Gastroesophageal sphincter (tissue), 4 donors: ENCODE data around the gene PLPP2. TPM values are rescaled to one million over a fixed set of nuclear protein-coding genes. Genes with fewer than 3 reads are reported as not detected.
A peak's percentile ranks its signal among the peaks of the same experiment; 100 is the strongest.

Experiments used
- ATAC-seq: fragments of 150-250 bp; one replicate; pipeline ENCODE4 v1.9.1; 2016; ENCODE audit warnings: mild to moderate bottlenecking, moderate library complexity
- H3K27ac ChIP-seq, 4 donors: fragments of 200-600 bp; sonication (generic) in 3 of 4; 1 replicate in 3 of 4; 2 replicates in 1 of 4; pipeline ENCODE4 v1.5.1; 2016 to 2019
- H3K27me3 ChIP-seq: fragments of 200-600 bp; sonication (generic); one replicate; pipeline ENCODE4 v1.5.1; 2019
- H3K36me3 ChIP-seq, 2 donors: fragments of 200-600 bp; sonication (generic); one replicate each; pipeline ENCODE4 v1.5.1; 2019; ENCODE audit warnings: control low read depth in 1 of 2
- H3K4me1 ChIP-seq, 3 donors: fragments of 200-600 bp; sonication (generic); 1 replicate in 2 of 3; 2 replicates in 1 of 3; pipeline ENCODE4 v1.5.1; 2016 to 2019; ENCODE audit warnings: control low read depth in 2 of 3
- H3K4me3 ChIP-seq, 2 donors: fragments of 200-600 bp; sonication (generic); one replicate each; pipeline ENCODE4 v1.5.1; 2019; ENCODE audit warnings: mild to moderate bottlenecking in 1 of 2, moderate library complexity in 1 of 2
- H3K9me3 ChIP-seq, 3 donors: fragments of 200-600 bp; sonication (generic); one replicate each; pipeline ENCODE4 v1.5.1; 2017 to 2019; ENCODE audit warnings: control low read depth in 2 of 3
- CTCF ChIP-seq, 4 experiments: fragments of 200-600 bp in 2 of 4; fragments of 450-650 bp in 2 of 4; sonication (generic) in 1 of 4; IDR thresholded peaks; one replicate each; pipeline ENCODE4 v1.5.1; 2017 to 2019; ENCODE audit warnings: antibody characterized with exemption in 4 of 4, mild to moderate bottlenecking in 2 of 4, moderate library complexity in 2 of 4
- EP300 ChIP-seq: sonication (generic); formaldehyde crosslinking; IDR thresholded peaks from one replicate; pipeline ENCODE4 v1.6.1; 2017; ENCODE audit warnings: antibody characterized with exemption, mild to moderate bottlenecking
- POLR2A ChIP-seq, 2 donors: fragments of 450-650 bp; IDR thresholded peaks; one replicate each; pipeline ENCODE4 v1.6.1; 2017; ENCODE audit warnings: antibody characterized with exemption in 2 of 2, mild to moderate bottlenecking in 2 of 2, moderate library complexity in 1 of 2
- POLR2AphosphoS5 ChIP-seq: sonication (generic); formaldehyde crosslinking; IDR thresholded peaks from one replicate; pipeline ENCODE4 v1.6.1; 2017; ENCODE audit warnings: antibody characterized with exemption
- WGBS, 2 donors: methylation state at CpG; one replicate each; pipeline ENCODE4 v1.1.5; 2018; ENCODE audit warnings: low coverage in 1 of 2; 5-methylcytosine and 5-hydroxymethylcytosine counted together
- total RNA-seq, 4 donors: library from RNA; depleted of rRNA; stranded (reverse); fragments of >200 nt; gene quantifications; one replicate each; pipeline ENCODE4 v1.1.0, GENCODE V29; 2016

Gene PLPP2
- total RNA-seq, 4 donors from 2014 or later: 2.3 to 26.4 (median 3.7) TPM

GRCh38 chr19:317710-318508 lies 26.7 kb upstream of the PLPP2 start:
- no peaks in the 10 kb centered on the region for H3K9me3 ChIP-seq
- peaks cover 0 to 98% of the 10 kb centered on the region in 2 donors for H3K36me3 ChIP-seq
- no peak overlapping the region for H3K27ac ChIP-seq
- no peak for ATAC-seq
- H3K27me3 ChIP-seq: no peaks in the 10 kb centered on the region
- H3K4me1 ChIP-seq: no peaks in the 10 kb centered on the region
- H3K4me3 ChIP-seq: no peak overlapping the region
- TF ChIP-seq POLR2A (IDR thresholded peaks at IDR 0.05): no peak
- no peak for TF ChIP-seq EP300
- TF ChIP-seq CTCF (IDR thresholded peaks at IDR 0.05): no peak
- no peak for TF ChIP-seq POLR2AphosphoS5
- 84 to 85% methylated on average over 7 to 9 of the region's 10 CpGs for WGBS, 2 donors

GRCh38 chr19:315811-316210 lies 24.6 kb upstream of the PLPP2 start:
- no peak for ATAC-seq
- Histone ChIP-seq H3K9me3 (no peaks in the 10 kb centered on the region), H3K27me3 (no peaks in the 10 kb centered on the region), H3K4me3 (no peak overlapping the region), H3K27ac (no peak overlapping the region), H3K36me3 (peaks cover 0 to 94% of the 10 kb centered on the region in 2 donors), H3K4me1 (peaks cover 0 to under 1% (median 0%) of the 10 kb centered on the region in 3 donors)
- TF ChIP-seq EP300 (no peak), CTCF (IDR thresholded peaks at IDR 0.05) (no peak), POLR2AphosphoS5 (no peak), POLR2A (IDR thresholded peaks at IDR 0.05) (no peak)
- 83 to 88% methylated on average over 7 to 8 of the region's 8 CpGs for WGBS, 2 donors

GRCh38 chr19:313988-314815 lies 23.0 kb upstream of the PLPP2 start:
- Histone ChIP-seq H3K27me3 (no peaks in the 10 kb centered on the region), H3K4me3 (no peak overlapping the region), H3K27ac (peak overlapping the region in 2 of 4 donors; percentile 23 to 45), H3K36me3 (peaks cover 0 to 81% of the 10 kb centered on the region in 2 donors), H3K4me1 (peaks cover 0 to 14% (median 3%) of the 10 kb centered on the region in 3 donors), H3K9me3 (no peaks in the 10 kb centered on the region)
- WGBS, 2 donors: 80 to 85% methylated on average over 8 to 10 of the region's 22 CpGs
- ATAC-seq: no peak
- TF ChIP-seq POLR2AphosphoS5 (no peak), POLR2A (IDR thresholded peaks at IDR 0.05) (no peak), EP300 (no peak), CTCF (IDR thresholded peaks at IDR 0.05) (no peak)

- Histone ChIP-seq H3K9me3 (no peaks in the 10 kb centered on the region), H3K27me3 (no peaks in the 10 kb centered on the region), H3K36me3 (peaks cover 0 to 81% of the 10 kb centered on the region in 2 donors), H3K4me3 (no peak overlapping the region), H3K27ac (peak overlapping the region in 2 of 4 donors; percentile 23 to 45), H3K4me1 (peaks cover 0 to 22% (median 3%) of the 10 kb centered on the region in 3 donors)
- TF ChIP-seq EP300: no peak
- no peak for TF ChIP-seq CTCF (IDR thresholded peaks at IDR 0.05)
- TF ChIP-seq POLR2AphosphoS5: peak; percentile 16
- 79% methylated on average over 6 of the region's 23 CpGs; no CpG with 5 or more reads in 1 of the 2 donors for WGBS, 2 donors
- peak; percentile 39 for ATAC-seq
Observed at GRCh38 chr19:313169-313987, 22.2 kb upstream of the PLPP2 start.
